WTC11 (cell line): ENCODE data around the gene RNF19B. TPM values are rescaled to one million over a fixed set of nuclear protein-coding genes. Genes with fewer than 3 reads are reported as not detected.

Experiments
- ATAC-seq: fragments of 200-7000 bp; cut with Tn5 transposase; 2 replicates; pipeline ENCODE4 v1.10.0; 2021; ENCODE audit warnings: mild to moderate bottlenecking, moderate library complexity
- CTCF ChIA-PET: fragments of 300-600 bp; sonication (Branson Sonifier 250); formaldehyde crosslinking; loops from one replicate; lab custom pipeline; 2021; ENCODE audit warnings: antibody characterized with exemption; lab: Charles Lee
- POLR2A ChIA-PET: fragments of 350-600 bp; sonication (Branson Sonifier 250); formaldehyde crosslinking; loops from one replicate; lab custom pipeline; 2021; ENCODE audit warnings: antibody characterized with exemption; lab: Charles Lee
- DNase-seq: peaks from one replicate; pipeline ENCODE4 v3.0.0; 2021; ENCODE audit warnings: low spot score
- H3K27ac Mint-ChIP-seq: 2 replicates; pipeline ENCODE4 v1.8.0; 2021; ENCODE audit warnings: mixed read lengths
- H3K27me3 Mint-ChIP-seq: 2 replicates; pipeline ENCODE4 v1.8.0; 2021; ENCODE audit warnings: low read depth, mild to moderate bottlenecking, moderate library complexity, mixed read lengths
- H3K36me3 Mint-ChIP-seq: 2 replicates; pipeline ENCODE4 v1.8.0; 2021; ENCODE audit warnings: mixed read lengths
- H3K4me1 Mint-ChIP-seq: 2 replicates; pipeline ENCODE4 v1.8.0; 2022; ENCODE audit warnings: mixed read lengths
- H3K4me3 Mint-ChIP-seq: 2 replicates; pipeline ENCODE4 v1.8.0; 2021; ENCODE audit warnings: mild to moderate bottlenecking, moderate library complexity, mixed read lengths
- H3K9me3 Mint-ChIP-seq: 2 replicates; pipeline ENCODE4 v1.8.0; 2021; ENCODE audit warnings: mixed read lengths
- GRHL2 ChIP-seq: fragments of 250-450 bp; sonication (Bioruptor Pico); IDR thresholded peaks from 2 replicates; pipeline ENCODE4 v1.8.0; 2022; ENCODE audit warnings: mild to moderate bottlenecking, moderate library complexity; ENCODE audit not compliant: insufficient replicate concordance, severe bottlenecking
- KAT7 ChIP-seq: sonication (generic); formaldehyde crosslinking; IDR thresholded peaks from 2 replicates; pipeline ENCODE4 v1.8.1; 2023; ENCODE audit warnings: missing genetic modification reagents, mild to moderate bottlenecking, borderline replicate concordance
- MXD4 ChIP-seq: fragments of 250-450 bp; sonication (Bioruptor Pico); IDR thresholded peaks from 2 replicates; pipeline ENCODE4 v1.8.0; 2021; ENCODE audit warnings: mild to moderate bottlenecking, moderate library complexity, borderline replicate concordance
- MYBL2 ChIP-seq: sonication (generic); formaldehyde crosslinking; IDR thresholded peaks from 2 replicates; pipeline ENCODE4 v1.8.1; 2023; ENCODE audit warnings: mild to moderate bottlenecking, moderate library complexity, missing genetic modification reagents
- NR1H2 ChIP-seq: sonication (generic); formaldehyde crosslinking; IDR thresholded peaks from 2 replicates; pipeline ENCODE4 v1.9.0; 2021; ENCODE audit warnings: mild to moderate bottlenecking, moderate library complexity, missing genetic modification reagents
- NR2C2 ChIP-seq: sonication (generic); formaldehyde crosslinking; IDR thresholded peaks from 2 replicates; pipeline ENCODE4 v1.8.0; 2022; ENCODE audit warnings: mild to moderate bottlenecking, missing genetic modification reagents
- NR3C1 ChIP-seq: sonication (generic); formaldehyde crosslinking; conservative IDR thresholded peaks from 2 replicates; pipeline ENCODE4 v1.8.1; 2023; ENCODE audit warnings: low read depth, mild to moderate bottlenecking, missing genetic modification reagents
- TCF7 ChIP-seq: sonication (generic); formaldehyde crosslinking; IDR thresholded peaks from 2 replicates; pipeline ENCODE4 v1.8.0; 2022; ENCODE audit warnings: mild to moderate bottlenecking, low read depth, missing genetic modification reagents, moderate library complexity
- ZBTB21 ChIP-seq: sonication (generic); formaldehyde crosslinking; IDR thresholded peaks from 2 replicates; pipeline ENCODE4 v1.8.1; 2023; ENCODE audit warnings: mild to moderate bottlenecking, missing genetic modification reagents, borderline replicate concordance
- ZNF263 ChIP-seq: sonication (generic); formaldehyde crosslinking; IDR thresholded peaks from 2 replicates; pipeline ENCODE4 v1.8.1; 2022; ENCODE audit warnings: low read depth, mild to moderate bottlenecking, moderate library complexity, missing genetic modification reagents
- total RNA-seq: library from RNA; stranded (reverse); gene quantifications from 3 replicates; pipeline ENCODE4 v1.2.3, GENCODE V29; 2021
- TF ChIP-seq, protein P1 (sequence below): fragments of 250-450 bp; sonication (Bioruptor Pico); IDR thresholded peaks from 2 replicates; pipeline ENCODE4 v2.1.2; 2022; ENCODE audit warnings: mild to moderate bottlenecking, moderate library complexity
- TF ChIP-seq, protein P2 (sequence below): sonication (generic); formaldehyde crosslinking; IDR thresholded peaks from 2 replicates; pipeline ENCODE4 v1.8.0; 2022; ENCODE audit warnings: mild to moderate bottlenecking, missing genetic modification reagents
- TF ChIP-seq, protein P3 (sequence below): sonication (generic); formaldehyde crosslinking; IDR thresholded peaks from 2 replicates; pipeline ENCODE4 v1.8.1; 2022; ENCODE audit warnings: mild to moderate bottlenecking, missing genetic modification reagents, moderate library complexity, borderline replicate concordance
- TF ChIP-seq, protein P4 (sequence below): sonication (generic); formaldehyde crosslinking; IDR thresholded peaks from 2 replicates; pipeline ENCODE4 v1.8.0; 2023; ENCODE audit warnings: missing genetic modification reagents, mild to moderate bottlenecking, borderline replicate concordance
- TF ChIP-seq, protein P5 (sequence below): sonication (generic); formaldehyde crosslinking; IDR thresholded peaks from 2 replicates; pipeline ENCODE4 v1.8.1; 2023; ENCODE audit warnings: mild to moderate bottlenecking, missing genetic modification reagents, moderate library complexity
- TF ChIP-seq, protein P6 (sequence below): sonication (generic); formaldehyde crosslinking; IDR thresholded peaks from 2 replicates; pipeline ENCODE4 v1.8.1; 2022; ENCODE audit warnings: low read depth, missing genetic modification reagents, borderline replicate concordance
- TF ChIP-seq, protein P7 (sequence below): sonication (generic); formaldehyde crosslinking; IDR thresholded peaks from 2 replicates; pipeline ENCODE4 v1.8.0; 2022; ENCODE audit warnings: missing genetic modification reagents
- TF ChIP-seq, protein P8 (sequence below): fragments of 250-450 bp; sonication (Bioruptor Pico); IDR thresholded peaks from 2 replicates; pipeline ENCODE4 v1.9.0; 2021; ENCODE audit warnings: mild to moderate bottlenecking

RNF19B gene
- total RNA-seq, 1 experiment from 2014 or later = 21.9 TPM

DNA sequence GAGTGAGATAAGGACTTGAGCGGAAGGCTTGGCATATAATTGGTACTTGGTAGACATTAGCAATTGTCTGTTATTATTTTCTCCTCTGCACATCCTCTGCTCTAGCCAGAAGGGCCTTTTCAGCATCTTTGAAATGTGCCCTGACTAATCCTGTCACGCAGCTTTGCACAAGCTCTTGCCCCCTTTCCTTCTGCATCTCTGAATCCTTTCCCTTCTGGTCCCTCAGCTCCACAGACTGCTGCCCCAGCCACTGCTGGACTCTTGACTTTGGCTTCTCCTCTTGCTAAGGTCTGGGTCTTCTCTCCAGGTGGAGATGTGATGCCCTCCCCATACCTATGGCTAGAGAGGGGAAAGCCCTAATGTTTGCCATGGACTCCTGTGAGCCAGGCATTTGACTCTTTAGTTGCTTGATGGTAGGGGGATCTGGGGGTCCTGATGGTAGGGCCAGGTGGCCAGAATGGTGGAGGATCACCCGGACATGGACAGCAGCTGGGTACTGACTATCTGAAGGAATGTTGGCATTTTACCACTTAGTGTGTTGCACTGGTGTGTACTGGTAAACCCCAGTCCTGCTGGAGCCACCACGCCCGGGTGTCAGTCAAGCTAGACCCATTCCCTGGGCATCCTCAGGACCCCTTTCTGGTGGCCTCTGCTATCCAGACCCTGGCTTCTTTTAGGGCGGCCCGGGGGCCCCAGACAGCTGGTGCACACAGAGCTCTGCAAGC is 73.9 kb downstream of the RNF19B start (continued):
- TF ChIP-seq, protein P1, sequence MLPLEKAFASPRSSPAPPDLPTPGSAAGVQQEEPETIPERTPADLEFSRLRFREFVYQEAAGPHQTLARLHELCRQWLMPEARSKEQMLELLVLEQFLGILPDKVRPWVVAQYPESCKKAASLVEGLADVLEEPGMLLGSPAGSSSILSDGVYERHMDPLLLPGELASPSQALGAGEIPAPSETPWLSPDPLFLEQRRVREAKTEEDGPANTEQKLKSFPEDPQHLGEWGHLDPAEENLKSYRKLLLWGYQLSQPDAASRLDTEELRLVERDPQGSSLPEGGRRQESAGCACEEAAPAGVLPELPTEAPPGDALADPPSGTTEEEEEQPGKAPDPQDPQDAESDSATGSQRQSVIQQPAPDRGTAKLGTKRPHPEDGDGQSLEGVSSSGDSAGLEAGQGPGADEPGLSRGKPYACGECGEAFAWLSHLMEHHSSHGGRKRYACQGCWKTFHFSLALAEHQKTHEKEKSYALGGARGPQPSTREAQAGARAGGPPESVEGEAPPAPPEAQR = no peak
- TF ChIP-seq KAT7 (no peak), NR1H2 (CRISPR knock-in tag) (no peak), NR2C2 (CRISPR knock-in tag) (no peak)
- TF ChIP-seq, protein P2, sequence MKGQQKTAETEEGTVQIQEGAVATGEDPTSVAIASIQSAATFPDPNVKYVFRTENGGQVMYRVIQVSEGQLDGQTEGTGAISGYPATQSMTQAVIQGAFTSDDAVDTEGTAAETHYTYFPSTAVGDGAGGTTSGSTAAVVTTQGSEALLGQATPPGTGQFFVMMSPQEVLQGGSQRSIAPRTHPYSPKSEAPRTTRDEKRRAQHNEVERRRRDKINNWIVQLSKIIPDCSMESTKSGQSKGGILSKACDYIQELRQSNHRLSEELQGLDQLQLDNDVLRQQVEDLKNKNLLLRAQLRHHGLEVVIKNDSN = no peak
- TF ChIP-seq, protein P3, sequence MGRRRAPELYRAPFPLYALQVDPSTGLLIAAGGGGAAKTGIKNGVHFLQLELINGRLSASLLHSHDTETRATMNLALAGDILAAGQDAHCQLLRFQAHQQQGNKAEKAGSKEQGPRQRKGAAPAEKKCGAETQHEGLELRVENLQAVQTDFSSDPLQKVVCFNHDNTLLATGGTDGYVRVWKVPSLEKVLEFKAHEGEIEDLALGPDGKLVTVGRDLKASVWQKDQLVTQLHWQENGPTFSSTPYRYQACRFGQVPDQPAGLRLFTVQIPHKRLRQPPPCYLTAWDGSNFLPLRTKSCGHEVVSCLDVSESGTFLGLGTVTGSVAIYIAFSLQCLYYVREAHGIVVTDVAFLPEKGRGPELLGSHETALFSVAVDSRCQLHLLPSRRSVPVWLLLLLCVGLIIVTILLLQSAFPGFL = no peak
- TF ChIP-seq, protein P4, sequence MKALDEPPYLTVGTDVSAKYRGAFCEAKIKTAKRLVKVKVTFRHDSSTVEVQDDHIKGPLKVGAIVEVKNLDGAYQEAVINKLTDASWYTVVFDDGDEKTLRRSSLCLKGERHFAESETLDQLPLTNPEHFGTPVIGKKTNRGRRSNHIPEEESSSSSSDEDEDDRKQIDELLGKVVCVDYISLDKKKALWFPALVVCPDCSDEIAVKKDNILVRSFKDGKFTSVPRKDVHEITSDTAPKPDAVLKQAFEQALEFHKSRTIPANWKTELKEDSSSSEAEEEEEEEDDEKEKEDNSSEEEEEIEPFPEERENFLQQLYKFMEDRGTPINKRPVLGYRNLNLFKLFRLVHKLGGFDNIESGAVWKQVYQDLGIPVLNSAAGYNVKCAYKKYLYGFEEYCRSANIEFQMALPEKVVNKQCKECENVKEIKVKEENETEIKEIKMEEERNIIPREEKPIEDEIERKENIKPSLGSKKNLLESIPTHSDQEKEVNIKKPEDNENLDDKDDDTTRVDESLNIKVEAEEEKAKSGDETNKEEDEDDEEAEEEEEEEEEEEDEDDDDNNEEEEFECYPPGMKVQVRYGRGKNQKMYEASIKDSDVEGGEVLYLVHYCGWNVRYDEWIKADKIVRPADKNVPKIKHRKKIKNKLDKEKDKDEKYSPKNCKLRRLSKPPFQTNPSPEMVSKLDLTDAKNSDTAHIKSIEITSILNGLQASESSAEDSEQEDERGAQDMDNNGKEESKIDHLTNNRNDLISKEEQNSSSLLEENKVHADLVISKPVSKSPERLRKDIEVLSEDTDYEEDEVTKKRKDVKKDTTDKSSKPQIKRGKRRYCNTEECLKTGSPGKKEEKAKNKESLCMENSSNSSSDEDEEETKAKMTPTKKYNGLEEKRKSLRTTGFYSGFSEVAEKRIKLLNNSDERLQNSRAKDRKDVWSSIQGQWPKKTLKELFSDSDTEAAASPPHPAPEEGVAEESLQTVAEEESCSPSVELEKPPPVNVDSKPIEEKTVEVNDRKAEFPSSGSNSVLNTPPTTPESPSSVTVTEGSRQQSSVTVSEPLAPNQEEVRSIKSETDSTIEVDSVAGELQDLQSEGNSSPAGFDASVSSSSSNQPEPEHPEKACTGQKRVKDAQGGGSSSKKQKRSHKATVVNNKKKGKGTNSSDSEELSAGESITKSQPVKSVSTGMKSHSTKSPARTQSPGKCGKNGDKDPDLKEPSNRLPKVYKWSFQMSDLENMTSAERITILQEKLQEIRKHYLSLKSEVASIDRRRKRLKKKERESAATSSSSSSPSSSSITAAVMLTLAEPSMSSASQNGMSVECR (CRISPR knock-in tag) = no peak

DNA sequence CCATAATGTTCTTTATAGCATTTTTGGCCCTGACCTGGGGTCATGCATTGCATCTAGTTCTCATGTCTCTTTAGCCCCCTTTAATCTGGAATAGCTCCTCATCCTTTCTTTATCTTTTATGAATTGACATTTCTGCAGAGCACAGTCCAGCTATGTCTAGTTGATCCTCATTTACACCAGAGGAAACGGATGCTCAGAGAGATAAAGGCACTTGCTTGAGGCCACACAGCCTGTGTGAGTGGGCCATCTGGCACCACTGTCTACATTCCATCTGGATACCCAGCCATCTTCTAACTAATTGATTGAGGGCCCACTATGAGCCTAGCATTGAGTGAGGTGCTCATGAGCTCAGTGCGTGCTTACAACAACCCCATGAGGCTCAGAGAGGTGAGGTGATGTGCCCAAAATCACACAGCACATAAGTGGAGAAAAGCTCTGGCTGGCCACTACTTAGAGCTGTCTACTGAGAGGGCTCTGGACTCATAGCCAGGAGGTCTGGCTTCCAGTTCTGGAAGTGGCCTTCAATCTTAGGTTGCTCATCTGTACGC is 74.8 kb downstream of the RNF19B start:
- POLR2A ChIA-PET = no interaction called here
- Mint-ChIP-seq H3K36me3 (no peaks in the 10 kb centered on the region), H3K27me3 (peaks cover 73% of the 10 kb centered on the region), H3K4me3 (no peak overlapping the region), H3K4me1 (peaks cover 18% of the 10 kb centered on the region), H3K27ac (no peak overlapping the region), H3K9me3 (peaks cover 7% of the 10 kb centered on the region)
- no peak for ATAC-seq
- CTCF ChIA-PET = interaction anchor here (0.8 to 7.4 kb wide), 4 partner anchors 9 to 197 kb away, joined by 3 to 80 read pairs (median 4); no protein-coding TSS in a partner anchor
- TF ChIP-seq, protein P5, sequence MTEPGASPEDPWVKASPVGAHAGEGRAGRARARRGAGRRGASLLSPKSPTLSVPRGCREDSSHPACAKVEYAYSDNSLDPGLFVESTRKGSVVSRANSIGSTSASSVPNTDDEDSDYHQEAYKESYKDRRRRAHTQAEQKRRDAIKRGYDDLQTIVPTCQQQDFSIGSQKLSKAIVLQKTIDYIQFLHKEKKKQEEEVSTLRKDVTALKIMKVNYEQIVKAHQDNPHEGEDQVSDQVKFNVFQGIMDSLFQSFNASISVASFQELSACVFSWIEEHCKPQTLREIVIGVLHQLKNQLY = no peak
- TF ChIP-seq, protein P6, sequence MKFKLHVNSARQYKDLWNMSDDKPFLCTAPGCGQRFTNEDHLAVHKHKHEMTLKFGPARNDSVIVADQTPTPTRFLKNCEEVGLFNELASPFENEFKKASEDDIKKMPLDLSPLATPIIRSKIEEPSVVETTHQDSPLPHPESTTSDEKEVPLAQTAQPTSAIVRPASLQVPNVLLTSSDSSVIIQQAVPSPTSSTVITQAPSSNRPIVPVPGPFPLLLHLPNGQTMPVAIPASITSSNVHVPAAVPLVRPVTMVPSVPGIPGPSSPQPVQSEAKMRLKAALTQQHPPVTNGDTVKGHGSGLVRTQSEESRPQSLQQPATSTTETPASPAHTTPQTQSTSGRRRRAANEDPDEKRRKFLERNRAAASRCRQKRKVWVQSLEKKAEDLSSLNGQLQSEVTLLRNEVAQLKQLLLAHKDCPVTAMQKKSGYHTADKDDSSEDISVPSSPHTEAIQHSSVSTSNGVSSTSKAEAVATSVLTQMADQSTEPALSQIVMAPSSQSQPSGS (CRISPR knock-in tag) = no peak
- TF ChIP-seq, protein P7, sequence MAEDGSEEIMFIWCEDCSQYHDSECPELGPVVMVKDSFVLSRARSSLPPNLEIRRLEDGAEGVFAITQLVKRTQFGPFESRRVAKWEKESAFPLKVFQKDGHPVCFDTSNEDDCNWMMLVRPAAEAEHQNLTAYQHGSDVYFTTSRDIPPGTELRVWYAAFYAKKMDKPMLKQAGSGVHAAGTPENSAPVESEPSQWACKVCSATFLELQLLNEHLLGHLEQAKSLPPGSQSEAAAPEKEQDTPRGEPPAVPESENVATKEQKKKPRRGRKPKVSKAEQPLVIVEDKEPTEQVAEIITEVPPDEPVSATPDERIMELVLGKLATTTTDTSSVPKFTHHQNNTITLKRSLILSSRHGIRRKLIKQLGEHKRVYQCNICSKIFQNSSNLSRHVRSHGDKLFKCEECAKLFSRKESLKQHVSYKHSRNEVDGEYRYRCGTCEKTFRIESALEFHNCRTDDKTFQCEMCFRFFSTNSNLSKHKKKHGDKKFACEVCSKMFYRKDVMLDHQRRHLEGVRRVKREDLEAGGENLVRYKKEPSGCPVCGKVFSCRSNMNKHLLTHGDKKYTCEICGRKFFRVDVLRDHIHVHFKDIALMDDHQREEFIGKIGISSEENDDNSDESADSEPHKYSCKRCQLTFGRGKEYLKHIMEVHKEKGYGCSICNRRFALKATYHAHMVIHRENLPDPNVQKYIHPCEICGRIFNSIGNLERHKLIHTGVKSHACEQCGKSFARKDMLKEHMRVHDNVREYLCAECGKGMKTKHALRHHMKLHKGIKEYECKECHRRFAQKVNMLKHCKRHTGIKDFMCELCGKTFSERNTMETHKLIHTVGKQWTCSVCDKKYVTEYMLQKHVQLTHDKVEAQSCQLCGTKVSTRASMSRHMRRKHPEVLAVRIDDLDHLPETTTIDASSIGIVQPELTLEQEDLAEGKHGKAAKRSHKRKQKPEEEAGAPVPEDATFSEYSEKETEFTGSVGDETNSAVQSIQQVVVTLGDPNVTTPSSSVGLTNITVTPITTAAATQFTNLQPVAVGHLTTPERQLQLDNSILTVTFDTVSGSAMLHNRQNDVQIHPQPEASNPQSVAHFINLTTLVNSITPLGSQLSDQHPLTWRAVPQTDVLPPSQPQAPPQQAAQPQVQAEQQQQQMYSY = no peak
- TF ChIP-seq MXD4 (no peak), ZBTB21 (CRISPR knock-in tag) (no peak), NR3C1 (no peak), GRHL2 (CRISPR knock-in tag) (no peak), ZNF263 (CRISPR knock-in tag) (no peak), TCF7 (no peak), MYBL2 (no peak)
- TF ChIP-seq, protein P8, sequence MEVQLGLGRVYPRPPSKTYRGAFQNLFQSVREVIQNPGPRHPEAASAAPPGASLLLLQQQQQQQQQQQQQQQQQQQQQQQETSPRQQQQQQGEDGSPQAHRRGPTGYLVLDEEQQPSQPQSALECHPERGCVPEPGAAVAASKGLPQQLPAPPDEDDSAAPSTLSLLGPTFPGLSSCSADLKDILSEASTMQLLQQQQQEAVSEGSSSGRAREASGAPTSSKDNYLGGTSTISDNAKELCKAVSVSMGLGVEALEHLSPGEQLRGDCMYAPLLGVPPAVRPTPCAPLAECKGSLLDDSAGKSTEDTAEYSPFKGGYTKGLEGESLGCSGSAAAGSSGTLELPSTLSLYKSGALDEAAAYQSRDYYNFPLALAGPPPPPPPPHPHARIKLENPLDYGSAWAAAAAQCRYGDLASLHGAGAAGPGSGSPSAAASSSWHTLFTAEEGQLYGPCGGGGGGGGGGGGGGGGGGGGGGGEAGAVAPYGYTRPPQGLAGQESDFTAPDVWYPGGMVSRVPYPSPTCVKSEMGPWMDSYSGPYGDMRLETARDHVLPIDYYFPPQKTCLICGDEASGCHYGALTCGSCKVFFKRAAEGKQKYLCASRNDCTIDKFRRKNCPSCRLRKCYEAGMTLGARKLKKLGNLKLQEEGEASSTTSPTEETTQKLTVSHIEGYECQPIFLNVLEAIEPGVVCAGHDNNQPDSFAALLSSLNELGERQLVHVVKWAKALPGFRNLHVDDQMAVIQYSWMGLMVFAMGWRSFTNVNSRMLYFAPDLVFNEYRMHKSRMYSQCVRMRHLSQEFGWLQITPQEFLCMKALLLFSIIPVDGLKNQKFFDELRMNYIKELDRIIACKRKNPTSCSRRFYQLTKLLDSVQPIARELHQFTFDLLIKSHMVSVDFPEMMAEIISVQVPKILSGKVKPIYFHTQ (CRISPR knock-in tag) = no peak
- DNase-seq = no peak
